ENCODE data around the gene SKP2.

SKP2 gene

DNA sequence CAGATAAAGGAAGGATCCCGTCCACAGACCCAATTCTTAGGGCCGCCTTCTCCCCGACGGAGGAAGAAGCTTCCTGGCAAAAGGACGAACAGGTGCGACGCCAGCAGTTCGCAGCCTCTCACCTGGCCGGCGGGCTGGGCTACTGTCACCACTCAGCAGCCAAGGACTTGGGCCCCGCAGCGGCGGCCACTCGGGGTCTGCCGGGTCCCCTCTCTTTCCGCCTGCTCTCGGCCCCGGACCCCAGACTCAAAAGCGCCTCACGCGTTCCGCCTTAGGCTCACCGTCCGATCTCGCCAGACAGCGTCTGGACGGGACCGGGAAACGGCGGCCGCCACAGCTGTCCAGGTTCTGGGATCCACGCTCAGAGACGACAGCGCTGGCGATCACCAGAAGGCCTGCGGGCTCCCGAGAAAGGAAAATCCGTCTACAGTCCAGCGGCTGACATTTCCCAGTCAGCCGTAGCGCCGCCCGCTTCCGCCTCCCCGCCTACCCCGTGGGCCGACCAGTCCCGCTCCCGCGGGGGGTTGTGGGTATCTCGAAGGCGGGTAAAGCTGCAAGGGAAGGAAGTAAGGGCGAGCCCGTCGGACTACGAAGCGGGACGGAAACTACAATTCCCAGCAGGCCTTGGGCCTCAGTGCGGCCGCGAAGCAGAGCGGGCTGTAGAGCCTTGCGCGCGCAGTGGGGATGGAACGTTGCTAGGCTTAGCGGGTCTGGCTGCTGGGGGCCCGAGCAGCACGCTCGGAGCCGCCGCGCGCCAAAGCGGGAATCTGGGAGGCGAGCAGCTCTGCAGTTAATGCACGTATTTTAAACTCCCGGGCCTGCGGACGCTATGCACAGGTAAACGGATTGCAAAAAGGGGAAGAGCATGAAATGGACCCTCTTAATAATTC is at the start of gene SKP2, which contains the start of gene LMBRD2:
Gene SKP2, plus strand, starts transcription at position 678 of the 890 bp plus-strand sequence. Its CDS starts 152 bp downstream, at position 830.
Gene LMBRD2, minus strand, starts transcription at position 454 of the 890 bp plus-strand sequence. CDS start 8,538 bp downstream, outside the sequence.
- H3K27me3 ChIP-seq (replicated peaks; ENCODE audit: control insufficient read depth, insufficient read depth, low read length), result no peaks in the 10 kb centered on the region
- DNase-seq (ENCODE audit: extremely low read depth, insufficient read length), result peak; percentile 94
- H3K4me3 ChIP-seq (replicated peaks; ENCODE audit: low read depth, low read length), result peak within 1 kb of the TSS; percentile 92
- peaks cover 2% of the 10 kb centered on the region; the same call in 1 of the 2 replicates for H3K36me3 ChIP-seq (ENCODE audit: control insufficient read depth, insufficient read depth, low read length)
- TF ChIP-seq, protein P1, sequence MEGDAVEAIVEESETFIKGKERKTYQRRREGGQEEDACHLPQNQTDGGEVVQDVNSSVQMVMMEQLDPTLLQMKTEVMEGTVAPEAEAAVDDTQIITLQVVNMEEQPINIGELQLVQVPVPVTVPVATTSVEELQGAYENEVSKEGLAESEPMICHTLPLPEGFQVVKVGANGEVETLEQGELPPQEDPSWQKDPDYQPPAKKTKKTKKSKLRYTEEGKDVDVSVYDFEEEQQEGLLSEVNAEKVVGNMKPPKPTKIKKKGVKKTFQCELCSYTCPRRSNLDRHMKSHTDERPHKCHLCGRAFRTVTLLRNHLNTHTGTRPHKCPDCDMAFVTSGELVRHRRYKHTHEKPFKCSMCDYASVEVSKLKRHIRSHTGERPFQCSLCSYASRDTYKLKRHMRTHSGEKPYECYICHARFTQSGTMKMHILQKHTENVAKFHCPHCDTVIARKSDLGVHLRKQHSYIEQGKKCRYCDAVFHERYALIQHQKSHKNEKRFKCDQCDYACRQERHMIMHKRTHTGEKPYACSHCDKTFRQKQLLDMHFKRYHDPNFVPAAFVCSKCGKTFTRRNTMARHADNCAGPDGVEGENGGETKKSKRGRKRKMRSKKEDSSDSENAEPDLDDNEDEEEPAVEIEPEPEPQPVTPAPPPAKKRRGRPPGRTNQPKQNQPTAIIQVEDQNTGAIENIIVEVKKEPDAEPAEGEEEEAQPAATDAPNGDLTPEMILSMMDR (IDR thresholded peaks at IDR 0.05; ENCODE audit: insufficient read depth, low read length, poor library complexity, severe bottlenecking), result no peak

DNA sequence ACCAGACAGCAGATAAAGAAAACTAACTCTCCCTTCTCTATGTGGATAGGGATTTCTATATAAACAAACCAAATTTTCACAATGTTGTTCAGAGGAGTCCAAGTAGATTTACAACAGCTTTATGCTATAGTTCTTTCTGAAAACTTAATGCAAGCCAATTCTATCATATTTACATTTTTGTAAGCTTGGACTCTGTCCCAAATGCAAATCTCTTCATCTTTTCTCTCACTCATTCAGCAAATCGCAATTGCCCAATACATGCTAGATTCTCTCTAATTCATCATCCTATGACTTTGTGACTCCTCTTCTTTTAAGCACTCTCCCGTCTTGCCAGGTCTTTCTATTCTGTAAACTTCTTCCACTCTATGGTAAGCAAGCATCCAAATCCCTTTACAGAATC is 46.1 kb upstream of the SKP2 start:
- no peaks in the 10 kb centered on the region for H3K27me3 ChIP-seq (replicated peaks; ENCODE audit: control insufficient read depth, insufficient read depth, low read length)
- DNase-seq (ENCODE audit: extremely low read depth, insufficient read length), result no peak
- no peak overlapping the region for H3K4me3 ChIP-seq (replicated peaks; ENCODE audit: low read depth, low read length)
- TF ChIP-seq, protein P1 (IDR thresholded peaks at IDR 0.05; ENCODE audit: insufficient read depth, low read length, poor library complexity, severe bottlenecking), result no peak
- H3K36me3 ChIP-seq (ENCODE audit: control insufficient read depth, insufficient read depth, low read length), result no peaks in the 10 kb centered on the region; the same call in none of the 2 replicates

DNA sequence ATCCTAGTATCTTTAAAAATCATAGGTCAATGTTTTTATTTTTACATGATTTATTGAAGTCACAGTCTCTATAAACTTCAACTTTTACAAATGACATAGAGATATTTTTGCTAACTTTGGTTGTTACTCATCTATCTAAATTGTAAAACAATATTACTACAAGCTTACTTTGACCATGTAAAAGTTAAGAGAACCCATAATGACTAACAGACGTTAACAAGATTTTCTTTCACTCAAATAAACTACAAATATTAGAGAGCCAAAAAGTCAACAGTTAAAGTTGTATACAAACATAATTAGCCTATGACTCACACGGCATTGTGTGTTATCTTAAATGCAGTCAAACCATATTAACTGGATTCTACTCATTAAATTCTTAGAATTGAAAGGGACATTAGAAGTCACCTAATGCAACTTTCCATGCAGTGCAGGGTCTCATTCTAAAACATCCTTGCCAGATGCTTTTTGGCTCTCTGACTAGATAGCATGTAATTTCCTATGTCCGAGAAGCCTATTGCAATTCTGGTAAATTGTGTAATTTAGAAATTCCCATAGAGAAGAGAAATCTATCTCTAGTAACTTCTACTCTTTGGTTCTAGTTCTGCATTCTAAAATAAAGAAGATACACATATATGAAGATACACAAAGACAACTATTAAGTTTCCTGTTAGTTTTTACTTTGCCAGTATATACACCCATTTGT is 43.0 kb upstream of the SKP2 start:
- no peaks in the 10 kb centered on the region for H3K27me3 ChIP-seq (replicated peaks; ENCODE audit: control insufficient read depth, insufficient read depth, low read length)
- H3K4me3 ChIP-seq (replicated peaks; ENCODE audit: low read depth, low read length), result no peak overlapping the region
- TF ChIP-seq, protein P1 (IDR thresholded peaks at IDR 0.05; ENCODE audit: insufficient read depth, low read length, poor library complexity, severe bottlenecking), result no peak
- DNase-seq (ENCODE audit: extremely low read depth, insufficient read length), result no peak
- no peaks in the 10 kb centered on the region; the same call in none of the 2 replicates for H3K36me3 ChIP-seq (ENCODE audit: control insufficient read depth, insufficient read depth, low read length)

DNA sequence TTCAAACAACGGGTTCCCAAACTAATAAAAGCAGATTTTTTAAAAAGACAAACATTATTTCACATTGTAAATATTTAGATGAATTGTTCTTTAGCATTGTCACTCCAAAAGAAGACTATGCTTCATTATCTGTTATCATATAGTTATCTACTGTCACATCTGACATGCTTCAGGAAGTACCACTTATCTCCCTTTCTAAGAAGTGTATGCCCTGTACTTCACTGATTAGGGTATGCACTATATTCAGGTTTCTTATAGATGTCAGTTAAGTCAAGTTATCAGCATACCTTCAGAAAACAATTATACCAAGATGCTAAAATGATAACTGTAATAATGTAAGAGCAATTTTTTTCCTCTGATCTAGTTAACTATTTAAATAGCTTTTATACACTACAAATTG is 40.7 kb upstream of the SKP2 start:
- DNase-seq (ENCODE audit: extremely low read depth, insufficient read length), result no peak
- Histone ChIP-seq H3K27me3 (replicated peaks; ENCODE audit: control insufficient read depth, insufficient read depth, low read length) (no peaks in the 10 kb centered on the region), H3K4me3 (replicated peaks; ENCODE audit: low read depth, low read length) (no peak overlapping the region), H3K36me3 (ENCODE audit: control insufficient read depth, insufficient read depth, low read length) (no peaks in the 10 kb centered on the region; the same call in none of the 2 replicates)
- TF ChIP-seq, protein P1 (IDR thresholded peaks at IDR 0.05; ENCODE audit: insufficient read depth, low read length, poor library complexity, severe bottlenecking), result no peak

DNA sequence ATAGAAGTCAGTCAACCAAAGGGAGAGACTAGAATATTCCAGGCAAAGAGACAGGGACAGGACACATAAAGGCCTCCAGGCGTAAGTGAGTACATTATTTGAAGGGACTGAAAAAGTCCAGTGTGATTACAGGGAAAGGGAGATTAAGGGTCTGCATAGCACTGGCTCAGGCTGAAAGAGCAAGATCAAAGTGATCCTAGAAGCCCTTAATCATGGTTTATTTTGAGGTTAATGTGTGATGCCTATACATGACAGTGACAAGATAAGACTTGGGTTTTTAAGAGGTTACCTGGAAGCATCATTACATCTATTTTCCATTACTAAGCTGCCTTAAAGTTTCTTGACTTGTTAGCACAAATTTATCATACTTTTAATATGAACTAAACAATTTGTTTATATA is 26.0 kb upstream of the SKP2 start:
- DNase-seq (ENCODE audit: extremely low read depth, insufficient read length), result no peak
- TF ChIP-seq, protein P1 (IDR thresholded peaks at IDR 0.05; ENCODE audit: insufficient read depth, low read length, poor library complexity, severe bottlenecking), result no peak
- Histone ChIP-seq H3K27me3 (replicated peaks; ENCODE audit: control insufficient read depth, insufficient read depth, low read length) (no peaks in the 10 kb centered on the region), H3K4me3 (replicated peaks; ENCODE audit: low read depth, low read length) (no peak overlapping the region), H3K36me3 (ENCODE audit: control insufficient read depth, insufficient read depth, low read length) (no peaks in the 10 kb centered on the region; the same call in 1 of the 2 replicates)
